Mononuclear cell (primary cell): ENCODE data around the gene HHIPL1. TPM values are rescaled to one million over a fixed set of nuclear protein-coding genes. Genes with fewer than 3 reads are reported as not detected.
A peak's percentile ranks its signal among the peaks of the same experiment; 100 is the strongest.

ENCODE experiments used
- H3K27me3 ChIP-seq: 2 replicates; pipeline ENCODE4 v1.6.0; 2011; ENCODE audit warnings: low read length, control low read depth; ENCODE audit not compliant: insufficient read depth
- H3K4me1 ChIP-seq: 2 replicates; pipeline ENCODE4 v1.5.1; 2011; ENCODE audit warnings: mild to moderate bottlenecking, low read length, control low read depth; ENCODE audit not compliant: insufficient read depth
- H3K4me3 ChIP-seq: 2 replicates; pipeline ENCODE4 v1.5.1; 2011; ENCODE audit warnings: mild to moderate bottlenecking, low read length, moderate library complexity
- H3K9me3 ChIP-seq: 2 replicates; pipeline ENCODE4 v1.5.1; 2011; ENCODE audit warnings: low read depth, mild to moderate bottlenecking, control low read depth, low read length
- total RNA-seq: library from RNA; depleted of rRNA; stranded (reverse); fragments of >200 nt; gene quantifications from one replicate; pipeline ENCODE4 v1.2.3, GENCODE V29; 2012

HHIPL1 gene
- total RNA-seq, 1 donor, result not detected

DNA sequence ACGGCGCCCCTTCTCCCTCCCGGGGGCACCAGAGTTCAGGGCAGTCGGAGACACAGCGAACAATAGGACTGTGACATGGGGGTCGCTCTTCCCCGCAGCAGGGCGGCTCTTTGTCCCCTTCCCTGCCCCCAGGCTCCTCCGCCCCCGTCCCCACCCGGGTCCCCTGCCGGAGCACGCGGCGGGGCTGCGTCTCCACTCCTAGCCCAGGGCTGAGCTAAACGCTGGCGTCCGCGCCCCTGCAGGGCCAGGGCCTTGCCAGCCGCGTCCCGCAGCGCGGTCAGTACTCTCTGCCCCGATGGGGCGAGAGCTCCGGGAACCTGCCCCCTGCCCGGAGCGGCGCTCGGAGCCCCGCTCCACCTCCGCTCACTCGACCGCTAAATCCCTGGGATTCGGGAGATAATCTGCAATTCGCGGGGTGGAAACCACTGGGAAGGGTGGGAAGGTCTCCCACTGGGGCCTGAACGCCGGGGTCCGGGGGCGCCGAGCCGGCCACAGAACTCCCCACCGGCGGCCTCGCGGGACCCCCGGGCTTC is 40.1 kb upstream of the HHIPL1 start:
- H3K4me3 ChIP-seq, result peak overlapping the region; percentile 59
- H3K27me3 ChIP-seq, result peaks cover 12% of the 10 kb centered on the region
- H3K9me3 ChIP-seq, result no peaks in the 10 kb centered on the region
- H3K4me1 ChIP-seq, result peaks cover 16% of the 10 kb centered on the region

DNA sequence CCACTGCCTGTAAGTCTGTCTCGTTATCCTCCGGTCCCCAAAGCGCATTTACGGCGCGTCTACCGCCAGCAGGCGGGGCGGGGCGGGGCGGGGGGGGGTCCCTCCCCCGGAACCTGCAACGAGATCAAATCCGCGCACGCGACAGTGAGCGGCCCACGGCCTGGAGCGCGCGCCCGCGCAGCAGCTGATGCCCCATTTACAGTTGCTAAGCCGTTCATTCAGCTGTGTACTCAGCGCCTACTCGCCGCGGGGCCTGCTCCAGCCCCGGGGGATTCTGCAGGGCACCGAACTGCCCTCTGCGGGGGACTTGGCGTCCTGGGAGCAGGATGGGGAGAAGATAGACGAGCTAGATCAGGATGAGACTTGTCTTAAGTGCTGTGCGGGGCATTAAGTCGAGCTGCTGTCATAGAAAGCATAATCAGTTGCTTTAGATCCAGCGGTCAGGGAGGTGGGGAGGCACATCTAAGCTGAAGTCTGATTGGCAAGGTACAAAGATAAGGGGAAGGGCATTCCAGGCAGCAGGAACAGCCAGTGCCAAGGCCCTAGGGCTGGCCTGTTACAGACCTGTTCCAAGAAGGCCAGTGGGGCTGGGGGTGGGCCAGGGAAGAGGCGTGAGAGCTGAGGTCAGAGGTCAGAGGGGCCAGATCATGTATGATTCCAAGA is 39.5 kb upstream of the HHIPL1 start:
- Histone ChIP-seq H3K9me3 (no peaks in the 10 kb centered on the region), H3K4me1 (peaks cover 16% of the 10 kb centered on the region), H3K4me3 (peak overlapping the region; percentile 59), H3K27me3 (peaks cover 12% of the 10 kb centered on the region)

DNA sequence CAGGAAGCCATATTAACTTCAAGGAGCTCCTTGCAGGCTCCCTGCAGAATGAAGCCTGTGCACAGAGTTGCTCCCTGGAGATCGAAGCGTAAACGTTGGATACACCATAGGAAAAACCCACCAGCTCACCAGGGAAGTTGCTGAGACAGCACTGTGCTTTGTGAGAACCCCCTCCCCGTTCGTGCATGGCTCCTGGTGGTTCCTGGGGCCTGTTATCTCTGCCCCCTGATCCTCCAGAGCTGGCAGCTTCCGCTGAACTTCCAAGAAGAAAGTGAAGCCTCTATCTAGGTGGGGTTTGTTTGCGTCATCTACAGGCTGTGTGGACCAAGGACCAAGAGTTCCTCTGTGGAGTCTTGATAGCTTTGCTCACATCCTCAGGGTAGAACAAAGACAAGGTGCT is 38.6 kb upstream of the HHIPL1 start:
- H3K4me1 ChIP-seq, result peaks cover 16% of the 10 kb centered on the region
- H3K4me3 ChIP-seq, result no peak overlapping the region
- H3K27me3 ChIP-seq, result peaks cover 11% of the 10 kb centered on the region
- H3K9me3 ChIP-seq, result no peaks in the 10 kb centered on the region

DNA sequence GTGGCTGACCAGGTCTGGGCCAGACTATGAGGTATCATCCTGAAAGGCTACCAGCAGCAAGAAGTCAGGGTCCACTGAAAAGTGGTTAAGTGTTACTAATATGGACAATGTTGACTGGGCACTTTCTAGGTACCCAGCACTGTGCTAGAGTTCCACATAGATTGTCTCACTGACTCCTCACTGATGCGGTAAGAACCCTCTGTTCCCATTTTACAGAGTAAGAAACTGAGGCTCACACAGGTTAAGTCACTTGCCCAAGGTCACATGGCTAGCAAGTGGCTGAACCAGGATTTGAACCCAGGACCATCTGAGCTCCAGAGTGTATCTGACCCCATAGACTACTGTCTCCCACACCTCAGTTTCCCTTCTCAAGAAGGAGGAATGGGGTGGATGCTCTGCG is 36.3 kb upstream of the HHIPL1 start:
- Histone ChIP-seq H3K4me1 (peaks cover 4% of the 10 kb centered on the region), H3K27me3 (no peaks in the 10 kb centered on the region), H3K4me3 (no peak overlapping the region), H3K9me3 (no peaks in the 10 kb centered on the region)

DNA sequence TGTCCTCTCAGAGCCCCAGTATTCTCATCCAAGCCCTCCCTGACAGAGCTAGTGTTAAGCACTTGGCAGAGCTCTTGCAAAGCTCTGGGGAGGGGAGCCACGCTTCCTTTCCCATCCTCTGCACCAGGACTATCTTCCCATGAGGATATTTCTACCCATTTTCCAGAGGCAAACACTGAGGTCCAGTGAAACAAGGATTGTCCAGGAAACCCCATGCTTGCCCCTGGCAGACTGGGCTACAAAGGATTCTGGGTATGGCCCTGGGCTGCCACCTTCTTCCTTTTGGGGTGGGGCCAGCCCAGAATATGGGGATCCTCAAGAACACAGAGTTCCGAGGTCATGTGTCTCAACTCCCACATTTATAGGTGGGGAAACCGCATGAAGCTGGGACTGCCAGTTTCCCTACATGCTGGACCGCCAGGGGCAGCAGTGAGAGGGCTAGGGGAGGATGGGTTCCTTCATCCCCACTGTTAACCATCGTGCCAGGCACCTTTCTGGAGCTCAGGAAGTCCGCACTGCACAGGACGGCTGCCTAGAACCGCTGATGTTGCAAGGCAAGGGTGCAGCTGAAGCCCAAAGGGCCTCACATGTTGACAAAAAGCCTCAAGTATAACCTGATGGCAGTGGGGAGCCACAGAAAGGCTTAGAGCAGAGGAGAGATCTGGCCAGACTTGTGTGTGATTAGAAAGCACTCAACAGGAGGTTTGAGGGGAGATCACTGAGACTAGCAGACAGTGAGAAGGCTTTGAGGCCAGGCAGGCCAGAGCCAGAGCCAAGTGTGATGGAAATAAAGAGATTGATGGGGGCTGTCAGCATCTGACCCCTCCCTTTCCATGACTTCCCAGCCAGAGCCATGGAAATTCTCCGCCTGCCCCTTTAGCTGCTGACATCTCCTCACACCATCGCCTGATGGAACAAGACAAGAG is 35.4 kb upstream of the HHIPL1 start:
- Histone ChIP-seq H3K9me3 (no peaks in the 10 kb centered on the region), H3K27me3 (no peaks in the 10 kb centered on the region), H3K4me3 (no peak overlapping the region), H3K4me1 (peaks cover 4% of the 10 kb centered on the region)

DNA sequence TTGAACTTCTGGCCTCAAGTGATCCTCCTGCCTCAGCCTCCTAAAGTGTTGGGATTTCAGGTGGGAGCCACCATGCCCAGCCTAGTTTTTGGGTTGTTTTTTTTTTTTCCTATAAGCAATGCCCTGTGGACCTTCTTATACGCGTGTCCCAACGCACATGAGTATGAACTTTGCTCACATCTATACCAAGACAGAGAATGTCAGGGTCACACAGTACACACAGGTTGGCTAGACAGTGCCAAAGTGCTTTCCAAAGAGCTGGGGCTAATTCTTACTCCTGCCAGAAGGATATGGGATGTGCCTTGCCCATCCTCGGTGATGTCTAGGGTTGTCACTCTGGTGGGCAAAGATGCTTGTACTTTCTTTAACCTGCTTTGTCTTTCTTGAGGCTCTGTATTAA is 33.3 kb upstream of the HHIPL1 start:
- Histone ChIP-seq H3K27me3 (peaks cover 6% of the 10 kb centered on the region), H3K9me3 (no peaks in the 10 kb centered on the region), H3K4me3 (no peak overlapping the region), H3K4me1 (no peaks in the 10 kb centered on the region)

DNA sequence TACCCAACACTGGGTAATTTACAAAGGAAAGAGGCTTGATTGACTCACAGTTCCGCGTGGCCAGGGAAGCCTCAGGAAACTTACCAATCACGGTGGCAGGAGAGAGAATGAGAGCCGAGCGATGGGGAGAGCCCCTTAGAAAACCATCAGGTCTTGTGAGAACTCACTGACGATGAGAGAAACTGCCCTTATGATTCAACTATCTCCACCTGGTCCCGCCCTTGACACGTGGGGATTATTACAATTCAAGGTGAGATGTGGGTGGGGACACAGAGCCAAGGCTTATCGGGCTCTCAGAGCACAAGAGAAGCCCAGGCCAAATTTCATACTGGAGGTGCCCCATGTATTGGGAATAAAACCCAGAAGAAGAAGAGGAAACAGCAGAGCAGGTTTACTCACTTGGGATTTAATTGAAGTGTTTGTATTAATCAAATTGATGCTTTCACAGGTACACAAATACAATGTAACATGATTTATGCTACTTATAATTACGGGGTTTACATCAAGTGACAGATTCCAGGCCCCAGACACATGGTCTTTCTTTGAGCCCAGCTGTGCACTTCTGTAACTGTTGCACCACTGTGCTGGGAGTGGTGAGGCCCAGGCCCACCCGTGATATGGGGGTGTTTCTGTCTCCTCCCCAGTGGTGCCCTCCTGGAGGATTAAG is 32.7 kb upstream of the HHIPL1 start:
- Histone ChIP-seq H3K4me1 (no peaks in the 10 kb centered on the region), H3K4me3 (no peak overlapping the region), H3K9me3 (no peaks in the 10 kb centered on the region), H3K27me3 (peaks cover 8% of the 10 kb centered on the region)

DNA sequence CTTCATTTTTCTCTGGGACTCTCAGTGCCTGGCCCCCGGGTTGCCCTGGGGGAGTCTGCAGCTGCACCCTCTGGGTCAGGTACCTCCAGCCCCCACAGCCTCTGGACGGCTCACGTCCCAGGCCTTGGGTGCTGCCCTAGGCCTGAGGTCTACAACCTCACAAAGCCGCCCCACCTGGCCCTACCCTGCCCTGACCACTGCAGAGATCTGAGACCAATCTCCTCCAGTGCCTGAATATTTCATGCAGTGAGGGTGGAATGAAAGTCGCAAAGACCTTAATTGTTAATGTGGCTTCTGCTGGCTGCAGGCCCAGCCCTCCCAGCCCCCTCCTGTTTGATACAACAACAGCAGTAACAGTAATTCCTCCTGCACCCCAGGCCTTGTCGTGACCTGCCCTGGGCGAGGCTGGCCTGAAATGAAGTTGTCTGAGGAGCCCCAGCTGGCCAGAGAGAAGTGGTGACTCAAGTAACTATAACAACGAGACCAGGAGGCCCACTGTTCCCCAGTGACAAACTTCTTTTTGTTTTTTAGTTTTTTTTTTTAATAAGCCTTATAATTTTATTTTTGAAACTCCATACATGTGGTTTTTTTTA is 32.1 kb upstream of the HHIPL1 start:
- Histone ChIP-seq H3K27me3 (peaks cover 8% of the 10 kb centered on the region), H3K9me3 (no peaks in the 10 kb centered on the region), H3K4me3 (no peak overlapping the region), H3K4me1 (no peaks in the 10 kb centered on the region)

DNA sequence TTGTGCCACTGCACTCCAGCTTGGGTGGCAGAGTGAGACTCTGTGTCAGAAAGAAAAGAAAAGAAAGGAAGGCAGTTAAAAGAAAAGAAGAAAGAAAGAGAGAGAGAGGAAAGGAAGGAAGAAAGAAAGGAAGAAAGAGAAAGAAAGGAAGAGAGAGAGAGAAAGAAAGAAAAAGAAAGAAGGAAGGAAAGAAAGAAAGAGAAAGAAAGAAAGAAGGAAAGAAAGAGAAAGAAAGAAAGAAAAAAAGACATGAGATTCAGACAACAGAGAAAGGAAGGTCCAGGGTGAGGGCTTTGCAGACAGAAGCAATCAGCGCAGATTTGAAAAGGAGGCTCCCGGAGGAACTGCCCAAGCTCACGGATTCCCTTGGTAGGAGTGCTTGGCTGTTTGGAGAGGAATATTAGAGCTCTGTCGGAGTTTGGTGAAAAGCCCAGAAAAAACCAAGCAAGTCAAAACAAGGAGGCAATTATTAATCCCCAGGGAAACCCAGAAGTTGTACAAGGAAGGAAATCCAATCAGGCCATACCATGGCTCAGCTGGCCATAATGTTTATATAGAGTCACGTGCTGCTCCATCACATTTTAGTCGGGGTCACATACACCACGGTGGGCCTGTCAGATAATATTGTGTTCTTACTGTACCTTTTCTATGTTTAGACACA is 29.3 kb upstream of the HHIPL1 start:
- H3K27me3 ChIP-seq, result peaks cover 8% of the 10 kb centered on the region
- H3K9me3 ChIP-seq, result no peaks in the 10 kb centered on the region
- no peak overlapping the region for H3K4me3 ChIP-seq
- H3K4me1 ChIP-seq, result no peaks in the 10 kb centered on the region

DNA sequence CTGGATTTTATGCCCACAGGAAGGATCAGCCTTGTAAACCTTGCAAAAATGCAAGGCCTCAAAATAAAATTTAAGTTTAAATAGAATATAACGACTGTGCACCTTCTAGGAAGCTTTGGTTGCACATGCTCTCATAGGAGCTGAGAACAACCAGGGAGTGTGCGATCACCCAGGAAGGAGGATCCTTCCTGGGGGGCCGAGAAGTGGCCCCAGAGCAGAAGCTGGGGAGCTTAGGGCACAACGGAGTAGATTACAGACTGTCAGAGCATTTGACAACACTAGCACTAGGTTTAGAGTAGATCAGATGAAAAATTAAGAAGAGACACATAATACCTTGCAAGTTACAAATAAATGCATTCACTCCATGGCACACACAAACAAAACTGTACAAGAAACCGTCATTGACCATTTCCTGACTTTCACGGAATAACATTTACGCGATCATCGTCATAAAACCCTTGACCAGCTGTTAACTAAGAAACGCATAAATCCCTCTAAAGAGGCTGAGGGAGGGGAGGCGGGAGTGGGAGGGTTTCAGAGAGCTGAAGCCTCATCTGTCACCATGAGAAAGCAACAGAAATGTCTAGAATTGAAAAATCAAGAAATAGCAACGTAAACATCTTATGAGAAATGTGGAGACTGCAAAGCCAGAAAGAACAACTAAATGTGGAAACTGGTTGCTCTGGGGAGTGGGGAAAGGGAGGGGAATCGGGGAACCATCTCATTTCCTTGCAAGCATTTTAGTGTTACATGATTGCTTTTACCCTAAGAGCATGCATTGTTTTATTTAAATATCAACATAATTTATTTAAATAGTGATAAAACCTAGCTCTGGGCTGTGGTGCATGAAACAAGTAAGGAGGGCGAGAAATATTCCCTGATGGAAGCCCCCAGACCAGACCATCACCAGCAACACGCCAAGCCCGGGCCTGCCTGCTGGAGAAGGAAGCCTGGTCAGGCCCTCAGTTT is 27.8 kb upstream of the HHIPL1 start:
- H3K27me3 ChIP-seq, result peaks cover 8% of the 10 kb centered on the region
- no peaks in the 10 kb centered on the region for H3K9me3 ChIP-seq
- H3K4me3 ChIP-seq, result no peak overlapping the region
- H3K4me1 ChIP-seq, result no peaks in the 10 kb centered on the region

DNA sequence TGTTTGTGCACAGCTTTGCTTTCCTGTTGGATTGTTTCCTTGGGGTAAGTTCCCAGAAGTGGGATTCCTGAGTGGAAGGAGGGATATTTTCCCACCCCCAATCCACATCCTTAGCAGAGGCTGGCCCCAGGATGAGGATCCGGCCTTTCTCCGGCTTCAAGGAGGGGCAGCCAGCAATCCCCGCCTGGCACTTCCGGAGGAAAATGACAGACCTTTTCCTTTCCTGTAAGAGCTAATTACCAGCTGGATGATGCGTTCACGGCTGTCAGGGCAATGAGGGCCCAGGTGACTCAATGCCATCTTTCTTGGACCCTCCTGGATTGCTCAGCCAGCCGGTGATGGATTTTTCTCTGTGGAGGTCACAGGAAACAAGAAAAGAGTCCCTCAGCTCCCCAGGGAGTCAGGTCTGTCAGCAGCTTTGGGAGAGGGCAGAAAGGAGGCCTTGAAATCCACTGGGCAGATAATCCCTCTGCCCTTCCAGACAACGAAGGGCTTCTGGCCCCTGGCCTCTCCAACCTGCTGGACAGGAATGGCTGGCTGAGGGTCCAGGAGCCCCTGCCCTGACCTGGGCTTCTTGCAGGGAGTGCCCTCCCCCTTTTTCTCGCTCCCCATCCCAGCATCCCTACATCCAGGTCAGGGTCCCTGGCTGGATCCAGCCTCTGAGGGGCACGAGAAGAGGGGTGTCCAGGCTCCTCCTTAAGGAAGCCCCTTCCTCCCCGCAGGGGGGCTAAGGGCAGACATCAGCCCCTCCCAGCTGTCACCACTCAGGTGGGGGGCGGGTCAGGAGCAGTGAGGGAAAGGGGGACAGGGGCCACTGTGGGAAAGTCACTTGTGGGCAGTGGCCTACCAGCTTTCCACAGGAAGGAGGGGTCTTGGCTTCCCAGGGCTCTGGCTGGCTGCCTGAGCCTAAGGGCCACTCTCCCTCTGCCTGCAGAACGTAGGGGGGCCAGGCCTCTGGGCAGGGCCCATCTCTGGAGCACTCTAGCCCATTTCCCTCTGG is 24.8 kb upstream of the HHIPL1 start:
- Histone ChIP-seq H3K9me3 (no peaks in the 10 kb centered on the region), H3K4me1 (no peaks in the 10 kb centered on the region), H3K27me3 (peaks cover 5% of the 10 kb centered on the region), H3K4me3 (no peak overlapping the region)

DNA sequence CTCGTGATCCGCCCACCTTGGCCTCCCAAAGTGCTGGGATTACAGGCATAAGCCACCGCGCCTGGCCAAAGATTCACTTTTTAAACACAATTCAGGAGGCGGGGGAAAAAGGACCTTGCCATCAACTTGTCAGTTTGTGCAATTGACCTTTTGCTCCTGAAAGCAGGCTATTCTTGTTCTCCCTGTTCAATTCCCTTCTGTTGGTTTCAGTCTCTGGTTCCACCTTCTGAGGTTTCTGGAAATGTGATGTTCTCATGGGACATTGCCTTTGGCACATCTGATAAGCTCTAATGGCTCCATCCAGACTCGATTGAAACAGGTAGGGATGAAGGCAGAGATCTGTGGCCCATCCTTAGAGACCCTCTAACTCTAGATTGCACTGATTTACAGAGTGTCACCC is 23.0 kb upstream of the HHIPL1 start:
- H3K27me3 ChIP-seq, result peaks cover under 1% of the 10 kb centered on the region
- H3K4me3 ChIP-seq, result no peak overlapping the region
- H3K4me1 ChIP-seq, result no peaks in the 10 kb centered on the region
- no peaks in the 10 kb centered on the region for H3K9me3 ChIP-seq

DNA sequence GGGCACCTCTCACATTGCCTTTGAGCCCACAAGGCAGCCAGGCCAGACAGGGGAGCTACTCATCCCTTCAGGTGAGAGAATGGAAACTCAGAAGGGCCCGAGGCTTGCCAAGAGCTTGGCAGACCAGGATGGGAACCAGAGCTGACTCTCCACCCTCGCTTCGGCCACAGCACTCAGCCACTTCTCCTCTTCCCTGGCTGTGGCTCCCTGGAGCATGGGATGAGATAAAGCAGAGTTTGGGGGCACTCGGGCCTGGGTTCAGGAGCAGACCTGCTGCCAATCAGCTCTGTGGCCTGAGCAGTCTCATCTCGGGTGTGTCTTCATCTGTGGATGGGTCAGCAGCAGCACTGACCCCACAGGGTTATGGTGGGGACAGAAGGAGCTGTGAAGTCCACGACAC is 20.9 kb upstream of the HHIPL1 start:
- no peaks in the 10 kb centered on the region for H3K27me3 ChIP-seq
- no peaks in the 10 kb centered on the region for H3K9me3 ChIP-seq
- no peaks in the 10 kb centered on the region for H3K4me1 ChIP-seq
- H3K4me3 ChIP-seq, result no peak overlapping the region
